ENCODE results near the gene PSME1. TPM values are rescaled to one million over a fixed set of nuclear protein-coding genes. Genes with fewer than 3 reads are reported as not detected.

Gene PSME1
- total RNA-seq, 2 donors from 2014 or later = 78.4 to 93.7 TPM

DNA sequence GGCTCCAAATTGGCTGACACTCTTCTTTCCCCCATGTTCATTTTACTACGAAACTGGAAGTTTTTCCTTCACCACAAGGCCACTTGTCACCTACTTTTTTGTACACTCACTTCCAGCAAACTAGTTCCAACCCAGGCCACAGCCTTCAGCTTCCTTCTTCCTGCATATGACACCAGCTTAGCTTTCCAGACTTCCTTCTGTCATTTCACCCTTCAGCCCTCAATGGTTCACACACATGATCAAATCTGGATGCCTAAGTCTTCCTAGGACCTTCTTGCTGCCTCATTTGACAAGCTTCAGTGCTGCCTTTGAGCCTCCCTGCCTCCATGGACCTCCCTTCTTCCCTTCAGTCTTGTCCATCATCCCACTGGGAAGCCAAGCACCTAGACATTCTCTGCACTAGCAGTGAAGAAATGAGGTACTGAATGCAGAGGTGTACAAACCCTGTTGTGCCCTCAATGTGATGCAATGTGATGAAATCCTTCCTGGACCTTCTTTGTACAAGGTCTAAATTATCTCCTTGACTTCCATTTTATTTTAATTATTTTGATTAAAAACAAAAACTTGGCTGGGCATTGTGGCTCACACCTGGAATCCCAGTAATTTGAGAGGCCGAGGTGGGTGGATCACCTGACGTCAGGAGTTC is 31.6 kb downstream of the PSME1 start:
- intact Hi-C loops (cut with DNase I) = loop anchor here (10.0 kb wide), 1 partner anchor 113 kb away; the partner anchor contains the start of gene CARMIL3
- H3K9me3 ChIP-seq = no peaks in the 10 kb centered on the region
- no peak overlapping the region for H3K27ac ChIP-seq
- DNase-seq (no peak), ATAC-seq (no peak)
- peaks cover 5 to 32% of the 10 kb centered on the region in 2 donors for H3K36me3 ChIP-seq (replicated peaks in 1 of 2; ENCODE audit: insufficient read depth in 1 of 2, low read depth in 2 of 2)
- 76 to 83% methylated on average over 3 of the region's 3 CpGs for WGBS, 2 donors
- H3K27me3 ChIP-seq = no peaks in the 10 kb centered on the region
- TF ChIP-seq POLR2A (IDR thresholded peaks at IDR 0.05) = no peak
- TF ChIP-seq, protein P1, sequence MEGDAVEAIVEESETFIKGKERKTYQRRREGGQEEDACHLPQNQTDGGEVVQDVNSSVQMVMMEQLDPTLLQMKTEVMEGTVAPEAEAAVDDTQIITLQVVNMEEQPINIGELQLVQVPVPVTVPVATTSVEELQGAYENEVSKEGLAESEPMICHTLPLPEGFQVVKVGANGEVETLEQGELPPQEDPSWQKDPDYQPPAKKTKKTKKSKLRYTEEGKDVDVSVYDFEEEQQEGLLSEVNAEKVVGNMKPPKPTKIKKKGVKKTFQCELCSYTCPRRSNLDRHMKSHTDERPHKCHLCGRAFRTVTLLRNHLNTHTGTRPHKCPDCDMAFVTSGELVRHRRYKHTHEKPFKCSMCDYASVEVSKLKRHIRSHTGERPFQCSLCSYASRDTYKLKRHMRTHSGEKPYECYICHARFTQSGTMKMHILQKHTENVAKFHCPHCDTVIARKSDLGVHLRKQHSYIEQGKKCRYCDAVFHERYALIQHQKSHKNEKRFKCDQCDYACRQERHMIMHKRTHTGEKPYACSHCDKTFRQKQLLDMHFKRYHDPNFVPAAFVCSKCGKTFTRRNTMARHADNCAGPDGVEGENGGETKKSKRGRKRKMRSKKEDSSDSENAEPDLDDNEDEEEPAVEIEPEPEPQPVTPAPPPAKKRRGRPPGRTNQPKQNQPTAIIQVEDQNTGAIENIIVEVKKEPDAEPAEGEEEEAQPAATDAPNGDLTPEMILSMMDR (IDR thresholded peaks at IDR 0.05) = no peak
- no peak overlapping the region for H3K4me3 ChIP-seq
- H3K4me1 ChIP-seq = peaks cover 9% of the 10 kb centered on the region

- H3K27me3 ChIP-seq = no peaks in the 10 kb centered on the region
- H3K9me3 ChIP-seq = no peaks in the 10 kb centered on the region
- peak within 1 kb of the TSS in 1 of 4 donors; percentile 5 for H3K27ac ChIP-seq
- DNase-seq (peak; percentile 44 to 78 (median 62)), ATAC-seq (peak; percentile 70)
- H3K4me3 ChIP-seq = no peak within 1 kb of the TSS
- 49 to 63% methylated on average over 25 to 63 of the region's 63 CpGs for WGBS, 2 donors
- H3K36me3 ChIP-seq (replicated peaks in 1 of 2; ENCODE audit: insufficient read depth in 1 of 2, low read depth in 2 of 2) = peaks cover 0 to 3% of the 10 kb centered on the region in 2 donors
- H3K4me1 ChIP-seq = no peaks in the 10 kb centered on the region
- peak in 1 of 3 donors; percentile 7 for TF ChIP-seq POLR2A (IDR thresholded peaks at IDR 0.05)
- TF ChIP-seq, protein P1 (IDR thresholded peaks at IDR 0.05) = no peak
- intact Hi-C loops (cut with DNase I) = no loop called here
These were observed 35.6 kb downstream of the PSME1 start, which contains the start of gene REC8 for GRCh38 chr14:24171422-24172260. Gene REC8, plus strand, starts transcription at chr14:24172080. Its CDS starts 473 bp downstream, at chr14:24172553.

DNA sequence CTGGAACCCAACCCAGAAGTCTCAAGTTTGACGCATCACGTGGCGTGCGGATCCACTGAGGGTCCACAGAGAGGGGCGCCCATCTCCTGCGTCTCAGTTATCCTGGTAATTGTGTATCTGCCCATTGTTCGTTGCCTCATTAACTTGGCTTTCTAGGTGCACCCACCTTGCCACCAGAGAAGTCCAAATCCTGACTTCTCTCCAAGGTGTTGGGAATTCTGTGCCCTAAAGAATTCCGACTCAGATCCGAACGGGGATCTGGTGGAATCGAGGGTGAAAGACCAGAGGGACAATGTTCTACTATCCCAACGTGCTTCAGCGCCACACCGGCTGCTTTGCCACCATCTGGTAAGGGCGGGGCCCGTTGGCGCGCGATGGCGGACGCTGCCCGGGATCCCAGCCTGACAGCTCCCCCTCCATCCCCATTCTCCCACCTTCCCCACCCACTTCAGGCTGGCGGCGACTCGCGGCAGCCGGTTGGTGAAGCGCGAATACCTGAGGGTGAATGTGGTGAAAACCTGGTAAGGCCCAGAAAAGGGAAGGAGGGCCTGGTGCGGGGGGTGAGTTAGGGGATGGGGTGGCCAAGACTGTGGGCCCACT is 36.4 kb downstream of the PSME1 start:
- no peak for DNase-seq
- H3K9me3 ChIP-seq = no peaks in the 10 kb centered on the region
- no peak for ATAC-seq
- WGBS, 2 donors = 58 to 70% methylated on average over 21 to 30 of the region's 30 CpGs
- H3K4me3 ChIP-seq = no peak overlapping the region
- TF ChIP-seq POLR2A (IDR thresholded peaks at IDR 0.05) = no peak
- TF ChIP-seq, protein P1 (IDR thresholded peaks at IDR 0.05) = no peak
- peaks cover 0 to 2% of the 10 kb centered on the region in 2 donors for H3K36me3 ChIP-seq (replicated peaks in 1 of 2; ENCODE audit: insufficient read depth in 1 of 2, low read depth in 2 of 2)
- no peaks in the 10 kb centered on the region for H3K27me3 ChIP-seq
- intact Hi-C loops (cut with DNase I) = no loop called here
- no peaks in the 10 kb centered on the region for H3K4me1 ChIP-seq
- peak overlapping the region in 1 of 4 donors; percentile 5 for H3K27ac ChIP-seq

DNA sequence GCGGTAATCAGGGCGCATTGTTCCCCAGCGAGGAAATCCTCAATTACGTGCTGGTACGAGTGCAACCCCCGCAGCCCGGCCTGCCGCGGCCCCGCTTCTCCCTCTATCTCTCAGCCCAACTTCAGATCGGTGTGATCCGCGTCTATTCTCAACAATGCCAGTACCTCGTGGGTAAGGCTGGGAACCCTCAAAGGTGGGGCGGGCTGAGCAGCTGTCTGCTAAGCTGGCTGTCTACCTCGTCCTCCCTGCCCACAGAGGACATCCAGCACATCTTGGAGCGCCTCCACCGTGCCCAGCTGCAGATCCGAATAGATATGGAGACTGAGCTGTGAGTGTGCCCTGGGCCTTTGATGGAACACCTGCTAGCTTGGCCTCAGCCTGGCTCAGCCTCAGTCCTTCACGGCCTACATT is 36.9 kb downstream of the PSME1 start:
- 76 to 87% methylated on average over 17 to 20 of the region's 20 CpGs for WGBS, 2 donors
- TF ChIP-seq, protein P1 (IDR thresholded peaks at IDR 0.05) = no peak
- TF ChIP-seq POLR2A (IDR thresholded peaks at IDR 0.05) = no peak
- no peaks in the 10 kb centered on the region for H3K27me3 ChIP-seq
- ATAC-seq = no peak
- H3K36me3 ChIP-seq (replicated peaks in 1 of 2; ENCODE audit: insufficient read depth in 1 of 2, low read depth in 2 of 2) = no peaks in the 10 kb centered on the region
- intact Hi-C loops (cut with DNase I) = no loop called here
- no peak for DNase-seq
- no peaks in the 10 kb centered on the region for H3K9me3 ChIP-seq
- no peak overlapping the region for H3K27ac ChIP-seq
- H3K4me1 ChIP-seq = no peaks in the 10 kb centered on the region
- no peak overlapping the region for H3K4me3 ChIP-seq
